Fibroblast of lung (primary cell): ENCODE results near the gene MYH10. TPM values are rescaled to one million over a fixed set of nuclear protein-coding genes. Genes with fewer than 3 reads are reported as not detected.

Experiments
- DNase-seq, 2 donors: peaks; one replicate each; pipeline versions ENCODE4 v3.0.0 to v3.0.0-alpha.2; 2010; ENCODE audit warnings: low read depth in 2 of 2
- H2AFZ ChIP-seq: 2 replicates; pipeline ENCODE4 v1.5.1; 2012; ENCODE audit warnings: low read length, control low read depth, inconsistent platforms
- H3K27ac ChIP-seq: 2 replicates; pipeline ENCODE4 v1.5.1; 2011; ENCODE audit warnings: low read length, control low read depth; ENCODE audit not compliant: insufficient read depth
- H3K27me3 ChIP-seq: 2 replicates; pipeline ENCODE4 v1.5.1; 2011; ENCODE audit warnings: mild to moderate bottlenecking, low read length; ENCODE audit not compliant: control insufficient read depth, insufficient read depth
- H3K36me3 ChIP-seq: 2 replicates; pipeline ENCODE4 v1.5.1; 2011; ENCODE audit warnings: low read length; ENCODE audit not compliant: control insufficient read depth, insufficient read depth
- H3K4me1 ChIP-seq: 2 replicates; pipeline ENCODE4 v1.5.1; 2011; ENCODE audit warnings: low read length; ENCODE audit not compliant: control insufficient read depth, insufficient read depth; ENCODE audit errors: extremely low read depth
- H3K4me2 ChIP-seq: 2 replicates; pipeline ENCODE4 v1.5.1; 2011; ENCODE audit warnings: low read length, control low read depth; ENCODE audit not compliant: insufficient read depth; ENCODE audit errors: extremely low read depth
- H3K4me3 ChIP-seq, 4 experiments: fragments of 200-600 bp in 1 of 4; sonication (generic) in 1 of 4; replicated peaks in 1 of 4; 2 replicates each; pipeline ENCODE4 v1.5.1; 2011 to 2016; ENCODE audit warnings: low read length in 4 of 4, low read depth in 3 of 4, mild to moderate bottlenecking in 3 of 4, control low read depth in 2 of 4, inconsistent platforms in 1 of 4, mixed read lengths in 1 of 4; ENCODE audit not compliant: insufficient read depth in 1 of 4; ENCODE audit errors: control extremely low read depth in 1 of 4
- H3K79me2 ChIP-seq: 2 replicates; pipeline ENCODE4 v1.5.1; 2012; ENCODE audit warnings: mild to moderate bottlenecking, low read length, inconsistent platforms; ENCODE audit not compliant: control insufficient read depth, insufficient read depth
- H3K9ac ChIP-seq: 2 replicates; pipeline ENCODE4 v1.5.1; 2011; ENCODE audit warnings: mild to moderate bottlenecking, low read length, control low read depth; ENCODE audit not compliant: insufficient read depth
- H3K9me3 ChIP-seq: 2 replicates; pipeline ENCODE4 v1.5.1; 2012; ENCODE audit warnings: low read depth, low read length; ENCODE audit not compliant: control insufficient read depth, insufficient read depth
- H4K20me1 ChIP-seq: 2 replicates; pipeline ENCODE4 v1.5.1; 2011; ENCODE audit warnings: low read length; ENCODE audit not compliant: control insufficient read depth, insufficient read depth; ENCODE audit errors: extremely low read depth
- EZH2 ChIP-seq: IDR thresholded peaks from 2 replicates; pipeline ENCODE4 v1.5.1; 2012; ENCODE audit warnings: low read length, control low read depth, mild to moderate bottlenecking; ENCODE audit errors: missing control alignments
- polyA plus RNA-seq, 2 donors: library from polyadenylated mRNA; depleted of rRNA in 1 of 2; stranded (reverse) in 1 of 2; unstranded in 1 of 2; fragments of >200 nt; gene quantifications; 2 replicates each; pipeline ENCODE4 v1.2.1, GENCODE V29; 2011 to 2012; ENCODE audit warnings: missing spikeins in 1 of 2
- total RNA-seq: library from RNA; depleted of rRNA; stranded (reverse); fragments of >200 nt; gene quantifications from 2 replicates; pipeline ENCODE4 v1.2.1, GENCODE V29; 2014
- TF ChIP-seq, protein P1 (sequence below), 2 donors: IDR thresholded peaks in 1 of 2; conservative IDR thresholded peaks in 1 of 2; 1 replicate in 1 of 2; 2 replicates in 1 of 2; pipeline ENCODE4 v1.5.1; 2011 to 2012; ENCODE audit warnings: low read length in 2 of 2, control low read depth in 1 of 2, inconsistent platforms in 1 of 2, low read depth in 1 of 2, mild to moderate bottlenecking in 1 of 2

Gene MYH10
- total and polyA plus RNA-seq, 2 donors (not counting 1 experiment from before 2014, with no cell fraction given): 54.6 to 104 TPM

DNA sequence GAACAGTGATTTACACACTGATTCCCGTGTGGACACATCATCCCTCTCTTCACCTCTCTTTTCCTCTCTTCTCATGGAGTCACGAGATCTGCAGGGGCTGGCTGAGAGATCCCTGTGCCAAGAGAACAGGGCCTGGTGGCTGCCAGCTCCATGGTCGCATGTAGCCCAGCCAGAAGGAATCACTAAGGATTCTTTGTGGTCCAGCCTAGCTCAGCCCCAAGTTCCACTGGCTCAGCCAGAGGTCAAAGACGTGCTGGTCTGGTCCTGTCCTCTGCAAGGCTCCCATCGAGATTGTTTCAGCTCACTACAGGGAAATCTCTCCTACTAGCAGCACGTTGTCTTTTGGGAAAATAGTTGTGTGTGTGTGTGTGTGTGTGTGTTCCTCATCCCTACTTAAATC lies 128.4 kb downstream of the MYH10 start:
- Histone ChIP-seq H3K4me2 (no peak overlapping the region), H3K27me3 (no peaks in the 10 kb centered on the region), H3K79me2 (no peaks in the 10 kb centered on the region), H3K4me3 (no peak overlapping the region), H4K20me1 (no peaks in the 10 kb centered on the region), H3K27ac (no peak overlapping the region), H3K36me3 (peaks cover 17% of the 10 kb centered on the region), H3K4me1 (no peaks in the 10 kb centered on the region), H3K9me3 (no peaks in the 10 kb centered on the region), H2AFZ (no peak overlapping the region), H3K9ac (no peak overlapping the region)
- DNase-seq: no peak
- TF ChIP-seq, protein P1, sequence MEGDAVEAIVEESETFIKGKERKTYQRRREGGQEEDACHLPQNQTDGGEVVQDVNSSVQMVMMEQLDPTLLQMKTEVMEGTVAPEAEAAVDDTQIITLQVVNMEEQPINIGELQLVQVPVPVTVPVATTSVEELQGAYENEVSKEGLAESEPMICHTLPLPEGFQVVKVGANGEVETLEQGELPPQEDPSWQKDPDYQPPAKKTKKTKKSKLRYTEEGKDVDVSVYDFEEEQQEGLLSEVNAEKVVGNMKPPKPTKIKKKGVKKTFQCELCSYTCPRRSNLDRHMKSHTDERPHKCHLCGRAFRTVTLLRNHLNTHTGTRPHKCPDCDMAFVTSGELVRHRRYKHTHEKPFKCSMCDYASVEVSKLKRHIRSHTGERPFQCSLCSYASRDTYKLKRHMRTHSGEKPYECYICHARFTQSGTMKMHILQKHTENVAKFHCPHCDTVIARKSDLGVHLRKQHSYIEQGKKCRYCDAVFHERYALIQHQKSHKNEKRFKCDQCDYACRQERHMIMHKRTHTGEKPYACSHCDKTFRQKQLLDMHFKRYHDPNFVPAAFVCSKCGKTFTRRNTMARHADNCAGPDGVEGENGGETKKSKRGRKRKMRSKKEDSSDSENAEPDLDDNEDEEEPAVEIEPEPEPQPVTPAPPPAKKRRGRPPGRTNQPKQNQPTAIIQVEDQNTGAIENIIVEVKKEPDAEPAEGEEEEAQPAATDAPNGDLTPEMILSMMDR (conservative IDR thresholded peaks at IDR 0.05 in 1 of 2, IDR thresholded peaks at IDR 0.05 in 1 of 2; ENCODE audit: low read depth in 1 of 2, low read length in 2 of 2): no peak
- no peak for TF ChIP-seq EZH2

DNA sequence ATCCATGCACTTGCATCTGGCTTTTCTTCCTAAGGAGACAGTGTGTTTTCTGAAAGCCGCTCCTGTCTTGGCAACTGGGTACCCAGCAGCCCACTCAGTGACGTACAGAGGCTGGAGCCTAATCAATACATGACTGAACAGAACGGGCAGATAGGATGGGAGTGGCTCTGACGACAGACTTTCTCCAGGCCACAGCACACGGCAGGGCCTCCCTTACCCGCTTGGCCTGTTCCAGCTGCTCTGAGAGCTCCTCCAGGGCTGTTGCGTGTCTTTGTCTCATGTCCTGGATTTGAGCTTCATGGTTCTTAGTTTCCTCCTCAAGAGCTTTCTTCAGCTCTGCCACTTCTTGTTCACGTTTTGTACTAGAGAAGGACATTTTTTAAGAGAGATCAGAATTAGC lies 129.9 kb downstream of the MYH10 start:
- no peak overlapping the region for H3K9ac ChIP-seq
- H3K4me1 ChIP-seq: no peaks in the 10 kb centered on the region
- H3K79me2 ChIP-seq: no peaks in the 10 kb centered on the region
- H3K36me3 ChIP-seq: peaks cover 17% of the 10 kb centered on the region
- no peak overlapping the region for H2AFZ ChIP-seq
- H3K27me3 ChIP-seq: no peaks in the 10 kb centered on the region
- no peaks in the 10 kb centered on the region for H3K9me3 ChIP-seq
- no peaks in the 10 kb centered on the region for H4K20me1 ChIP-seq
- no peak overlapping the region for H3K4me3 ChIP-seq
- DNase-seq: no peak
- H3K4me2 ChIP-seq: no peak overlapping the region
- no peak overlapping the region for H3K27ac ChIP-seq
- TF ChIP-seq EZH2: no peak
- TF ChIP-seq, protein P1 (conservative IDR thresholded peaks at IDR 0.05 in 1 of 2, IDR thresholded peaks at IDR 0.05 in 1 of 2; ENCODE audit: low read depth in 1 of 2, low read length in 2 of 2): no peak

DNA sequence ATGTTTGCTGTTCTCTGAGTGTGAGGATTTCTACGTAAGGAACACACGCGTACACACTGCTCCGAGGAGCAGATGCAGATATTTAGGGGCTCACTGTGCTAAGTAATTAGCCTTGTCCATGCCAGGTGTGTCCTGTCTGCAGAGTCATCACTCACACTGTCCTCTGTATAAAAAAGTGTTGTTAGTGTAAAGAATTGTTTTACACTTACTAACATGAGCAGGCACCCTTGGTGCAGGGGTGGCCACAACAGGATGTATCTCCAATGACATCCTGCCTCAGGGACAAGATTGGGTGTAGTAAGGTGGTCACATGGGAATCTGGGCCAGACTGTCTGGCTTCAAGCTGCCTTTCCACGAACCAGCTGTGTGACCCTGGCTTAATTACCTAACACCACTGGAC lies 130.9 kb downstream of the MYH10 start:
- Histone ChIP-seq H3K27me3 (no peaks in the 10 kb centered on the region), H3K9ac (no peak overlapping the region), H3K27ac (no peak overlapping the region), H2AFZ (no peak overlapping the region), H3K9me3 (no peaks in the 10 kb centered on the region), H3K4me3 (no peak overlapping the region), H4K20me1 (no peaks in the 10 kb centered on the region), H3K36me3 (peaks cover 17% of the 10 kb centered on the region), H3K4me1 (no peaks in the 10 kb centered on the region), H3K79me2 (no peaks in the 10 kb centered on the region), H3K4me2 (no peak overlapping the region)
- TF ChIP-seq, protein P1 (conservative IDR thresholded peaks at IDR 0.05 in 1 of 2, IDR thresholded peaks at IDR 0.05 in 1 of 2; ENCODE audit: low read depth in 1 of 2, low read length in 2 of 2): no peak
- TF ChIP-seq EZH2: no peak
- DNase-seq: no peak
